ENCODE measurements around the gene AUTS2.

The AUTS2 gene

DNA sequence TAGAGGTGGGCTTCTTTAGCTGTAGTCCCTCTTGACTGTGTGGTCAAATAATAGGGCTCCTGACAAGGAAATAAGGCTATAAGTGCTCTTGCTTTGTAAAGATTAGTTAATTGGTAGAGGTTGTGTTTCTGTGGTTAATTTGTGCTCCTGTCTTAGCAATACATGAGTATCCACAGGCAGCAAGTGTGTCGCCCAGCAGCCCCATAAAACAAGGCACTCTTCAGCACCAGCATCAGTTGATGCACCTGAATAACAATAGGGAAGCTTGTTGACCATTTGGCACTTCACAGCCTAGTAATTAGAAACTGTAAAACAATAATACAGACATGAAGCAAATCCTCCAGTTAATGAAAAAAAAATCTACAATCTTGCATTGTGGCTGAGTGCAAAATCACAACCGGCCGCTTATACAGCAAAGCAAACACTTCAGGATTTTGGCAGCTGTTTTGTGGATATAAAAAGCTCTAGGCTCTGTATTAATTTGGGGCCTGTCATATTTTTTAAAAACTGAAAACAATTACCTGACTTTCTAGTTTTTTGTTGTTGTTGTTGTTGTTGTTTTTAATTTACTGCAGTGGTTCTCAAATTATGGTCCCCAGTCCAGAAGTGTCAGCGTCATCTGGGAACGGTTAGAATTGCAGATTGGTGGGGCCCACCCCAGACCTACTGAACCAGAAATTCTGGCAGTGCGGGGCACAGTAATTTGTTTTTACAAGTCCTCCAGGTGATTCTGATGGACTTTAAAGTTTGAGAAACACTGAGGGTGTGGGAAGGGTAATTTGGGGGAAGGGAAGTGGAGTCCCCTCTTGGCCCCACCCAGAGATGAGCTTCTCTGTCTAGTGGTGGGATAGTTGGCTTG is 56.8 kb downstream of the AUTS2 start:
- DNase-seq (ENCODE audit: low spot score) (no peak), FAIRE-seq (no peak)

DNA sequence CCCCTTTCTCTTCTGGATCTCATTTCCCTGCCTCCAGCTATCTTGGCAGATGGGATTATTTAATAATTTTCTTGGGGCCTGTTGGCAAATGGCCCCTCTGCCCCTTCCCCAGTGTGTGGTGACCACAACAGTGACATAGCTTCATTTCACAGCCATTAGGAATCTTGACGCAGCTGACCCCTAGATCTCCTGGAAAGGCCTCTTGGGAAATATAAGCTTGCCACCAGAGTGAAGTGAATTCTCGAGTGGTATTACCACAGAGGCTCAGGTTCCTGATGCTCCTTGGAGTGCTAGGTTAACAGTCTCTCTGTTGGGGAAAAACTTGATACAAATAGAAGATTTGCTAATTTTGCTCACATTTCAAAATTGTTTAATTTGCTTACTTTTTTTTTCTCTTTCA is 57.8 kb downstream of the AUTS2 start:
- no peak for FAIRE-seq

DNA sequence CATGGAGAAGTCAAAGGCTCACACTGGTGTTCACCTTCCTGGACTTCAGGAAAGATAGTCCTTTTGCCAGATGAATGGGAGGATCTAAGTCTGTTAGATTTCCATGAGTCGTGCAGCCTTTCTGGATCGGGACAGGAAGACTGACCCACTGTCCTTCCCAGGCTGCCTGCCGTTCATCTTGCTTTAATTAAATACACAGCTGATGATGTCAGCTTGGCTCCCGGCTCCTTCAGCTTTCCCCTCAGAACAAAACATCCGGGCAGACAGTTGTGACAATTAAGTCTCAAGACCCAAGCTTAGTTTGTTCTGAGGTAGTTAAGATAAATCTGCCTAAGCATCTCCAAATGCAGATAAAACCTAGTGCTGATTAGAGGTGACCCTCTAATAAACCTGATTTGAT is 58.6 kb downstream of the AUTS2 start:
- DNase-seq (ENCODE audit: low spot score) = no peak
- FAIRE-seq = no peak

More for the DNA sequence above, 57.8 kb downstream of the AUTS2 start:
- no peak for DNase-seq (ENCODE audit: low spot score)

DNA sequence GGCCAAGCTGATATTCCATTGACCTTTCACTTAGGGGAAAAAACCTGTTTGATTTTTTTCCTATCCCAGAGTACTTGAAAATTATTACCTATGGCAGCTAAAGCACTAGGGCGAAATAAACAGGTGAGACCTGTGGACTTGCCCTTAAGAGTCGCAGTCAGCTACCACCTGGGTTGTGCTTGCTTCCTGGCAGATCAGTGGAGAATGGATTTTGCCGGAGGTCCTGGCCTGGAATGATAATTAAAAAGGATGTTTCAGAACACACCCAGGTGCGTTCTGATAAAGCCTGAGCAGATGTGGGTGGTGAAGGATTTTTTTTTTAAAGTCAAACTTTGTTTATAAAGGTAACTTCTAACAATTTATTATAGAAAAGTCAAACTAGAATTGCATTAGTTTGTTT is 59.1 kb downstream of the AUTS2 start:
- FAIRE-seq (no peak), DNase-seq (ENCODE audit: low spot score) (no peak)

DNA sequence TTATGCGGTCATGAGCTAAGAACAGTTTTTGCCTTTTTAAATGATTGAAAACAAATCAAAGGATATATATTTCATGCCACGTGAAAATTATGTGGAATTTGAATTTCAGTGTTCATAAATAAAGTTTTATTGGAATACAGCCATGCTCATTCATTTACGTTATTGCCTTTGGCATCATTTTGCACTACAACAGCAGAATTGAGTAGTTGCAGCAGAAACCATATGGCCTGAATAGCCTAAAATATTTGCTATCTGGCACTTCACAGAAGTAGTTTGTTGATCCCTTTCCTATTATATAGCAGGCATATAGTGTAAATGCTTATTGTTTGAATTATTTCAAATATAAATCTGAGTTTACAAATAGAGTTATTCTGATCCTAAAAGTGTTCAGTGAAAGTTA is 59.7 kb downstream of the AUTS2 start:
- DNase-seq (ENCODE audit: low spot score) = no peak
- FAIRE-seq = no peak

DNA sequence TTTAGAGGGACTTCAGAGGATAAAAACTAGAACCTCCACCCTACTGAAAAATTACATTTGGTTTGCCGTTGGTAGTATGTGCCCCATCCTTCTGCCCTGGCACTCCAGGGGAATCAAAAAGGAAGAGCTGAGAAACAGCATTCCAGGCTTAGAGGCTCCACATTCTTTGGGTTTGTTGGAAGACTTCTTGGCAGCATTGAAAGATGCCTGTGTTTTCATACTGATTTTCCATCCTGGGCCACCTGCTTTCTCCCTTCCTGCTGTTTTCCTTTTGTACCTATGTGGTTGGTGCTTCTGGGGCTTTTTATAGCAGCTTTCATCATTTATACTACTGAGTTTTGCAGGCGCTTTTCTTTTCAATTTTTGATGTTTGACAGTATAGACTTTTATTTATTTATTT is 61.7 kb downstream of the AUTS2 start:
- FAIRE-seq (no peak), DNase-seq (ENCODE audit: low spot score) (no peak)

DNA sequence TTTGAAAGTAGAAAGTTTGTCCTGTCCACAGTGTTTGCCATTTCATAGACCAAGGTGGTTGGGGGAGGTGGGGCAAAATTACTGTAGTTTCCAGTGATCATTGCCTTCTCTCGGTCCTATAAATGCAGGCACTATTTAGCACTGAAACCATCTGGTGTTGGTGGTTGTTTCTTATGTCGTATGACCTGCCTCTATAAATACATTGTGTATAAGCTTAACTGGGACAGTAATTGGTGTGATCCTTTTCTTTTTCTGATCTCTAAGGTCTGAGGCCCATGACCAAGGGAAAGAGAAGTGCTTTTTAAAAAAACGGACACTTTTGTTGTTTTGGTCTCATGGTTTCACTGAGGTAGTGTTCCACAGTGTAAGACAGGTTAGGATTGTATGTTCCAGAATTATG is 63.1 kb downstream of the AUTS2 start:
- no peak for DNase-seq (ENCODE audit: low spot score)
- no peak for FAIRE-seq

DNA sequence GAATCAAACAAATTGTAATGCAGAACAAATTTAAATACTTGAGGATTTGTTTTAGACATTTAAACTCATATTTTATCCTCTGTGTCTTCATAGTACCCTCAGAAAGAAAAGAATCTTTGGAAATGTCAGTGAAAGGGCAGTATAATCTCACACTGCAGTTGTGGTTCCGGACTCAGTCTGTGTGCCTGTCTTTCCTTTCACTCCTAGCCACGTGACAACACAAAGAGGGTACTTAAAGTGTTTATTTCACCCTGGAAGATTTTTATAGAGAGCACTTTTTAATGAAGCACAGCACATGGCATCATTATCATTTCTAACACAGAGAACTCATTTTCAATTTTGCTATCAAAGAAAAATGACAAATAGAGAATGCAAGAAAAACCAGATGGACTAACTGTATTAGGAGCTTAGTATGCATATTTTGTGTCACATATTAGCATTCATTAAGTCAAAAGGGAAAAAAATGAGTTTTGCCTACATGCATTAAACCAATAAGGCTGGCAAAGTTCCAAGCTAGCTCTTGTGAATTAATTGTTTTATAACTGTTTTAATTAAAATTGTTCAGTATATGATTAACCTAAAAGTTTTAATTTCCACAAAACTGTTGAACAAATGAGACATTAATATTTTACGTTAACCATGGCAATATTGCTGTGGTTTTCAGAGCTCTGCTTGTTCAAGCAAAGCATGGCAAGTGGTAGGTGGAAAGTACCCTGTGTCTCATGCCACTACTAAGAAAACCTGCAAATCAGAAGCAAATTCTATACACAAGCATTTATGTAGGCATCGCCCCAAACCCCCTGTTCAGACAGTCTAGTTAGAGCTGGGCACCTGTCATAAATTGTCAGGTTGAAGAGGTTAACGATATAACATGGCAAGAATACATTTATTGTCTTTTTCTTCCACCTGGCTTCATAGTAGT is 65.9 kb downstream of the AUTS2 start:
- DNase-seq (ENCODE audit: low spot score) (no peak), FAIRE-seq (no peak)

DNA sequence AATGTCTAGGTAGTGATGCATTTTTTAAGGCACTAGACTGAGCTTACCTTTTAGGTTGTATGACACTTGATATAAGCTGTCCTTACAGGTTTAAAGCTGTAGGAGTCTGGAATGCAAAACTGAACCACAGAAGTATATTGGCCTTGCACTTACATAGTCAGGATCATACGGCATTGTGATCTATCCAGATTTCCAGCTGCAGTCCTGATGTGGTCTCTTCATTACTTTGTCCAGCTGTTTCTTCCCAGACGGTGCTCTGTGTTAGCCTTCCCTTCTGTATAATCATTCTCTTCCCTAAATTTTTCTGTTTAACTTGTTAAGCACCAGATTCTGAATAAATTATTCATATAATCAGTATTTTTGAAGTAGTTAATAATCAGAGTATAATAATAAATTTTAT is 67.1 kb downstream of the AUTS2 start:
- FAIRE-seq (no peak), DNase-seq (ENCODE audit: low spot score) (no peak)

DNA sequence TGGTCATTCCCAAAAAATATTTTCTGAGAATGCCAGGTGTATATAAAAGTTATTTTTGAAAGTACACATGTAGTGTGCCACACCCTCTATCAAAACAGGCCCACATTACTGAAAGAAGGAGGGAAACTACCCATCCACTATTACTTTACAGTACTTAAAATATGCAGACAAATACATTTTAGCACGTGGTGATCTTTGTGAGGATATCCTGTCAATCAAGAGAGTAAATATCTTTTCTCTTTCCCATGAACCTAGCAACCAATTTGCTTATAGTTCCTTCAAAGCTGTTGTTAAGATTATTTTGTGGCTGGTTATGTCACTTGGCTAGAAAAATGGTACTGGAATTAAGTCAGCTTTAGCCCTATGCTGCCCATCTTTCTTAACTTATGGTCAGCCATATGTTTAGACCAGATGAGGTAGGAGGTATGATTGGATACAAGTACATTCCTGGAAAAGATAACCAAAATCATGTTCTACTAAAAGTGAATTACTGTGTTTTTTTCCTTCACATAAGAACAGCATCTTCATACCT is 70.1 kb downstream of the AUTS2 start:
- no peak for DNase-seq (ENCODE audit: low spot score)
- FAIRE-seq = no peak

DNA sequence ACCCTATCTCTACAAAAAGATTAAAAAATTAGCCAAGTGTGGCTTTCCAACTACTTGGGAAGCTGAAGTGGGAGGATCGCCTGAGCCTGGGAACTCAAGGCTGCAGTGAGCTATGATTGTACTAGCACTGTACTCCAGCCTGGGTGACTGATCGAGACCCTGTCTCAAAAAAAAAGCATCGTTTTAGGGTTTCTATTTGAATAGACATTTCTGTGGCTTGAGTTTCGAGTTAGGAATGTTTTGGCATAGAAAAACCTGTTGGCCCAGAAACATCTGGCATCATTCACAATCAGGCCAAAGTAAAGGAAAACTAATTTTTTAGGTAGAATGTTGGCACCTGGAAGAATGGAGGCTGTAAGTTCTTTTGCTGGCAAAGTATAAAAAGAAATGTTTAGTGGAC is 72.4 kb downstream of the AUTS2 start:
- FAIRE-seq (no peak), DNase-seq (ENCODE audit: low spot score) (no peak)

DNA sequence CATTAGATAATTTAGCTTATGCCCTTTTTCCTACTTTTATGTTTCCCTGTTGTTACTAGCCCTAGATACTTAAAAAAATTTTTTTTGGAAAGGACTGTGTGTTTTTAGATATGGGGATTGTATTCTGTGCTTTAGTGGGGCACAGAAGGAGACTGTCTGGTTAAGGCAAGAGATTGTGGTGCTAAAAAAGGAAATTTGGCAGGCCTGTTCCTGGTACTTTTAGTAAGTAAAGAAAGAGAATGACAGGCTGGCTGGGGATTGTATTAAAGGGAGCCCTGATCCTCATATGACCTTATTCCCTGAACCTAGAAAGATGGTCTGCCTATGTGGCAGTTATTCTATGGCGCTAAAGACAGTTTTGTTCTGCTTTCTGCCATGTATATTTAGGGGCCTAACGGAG is 74.8 kb downstream of the AUTS2 start:
- no peak for FAIRE-seq
- DNase-seq (ENCODE audit: low spot score) = no peak

DNA sequence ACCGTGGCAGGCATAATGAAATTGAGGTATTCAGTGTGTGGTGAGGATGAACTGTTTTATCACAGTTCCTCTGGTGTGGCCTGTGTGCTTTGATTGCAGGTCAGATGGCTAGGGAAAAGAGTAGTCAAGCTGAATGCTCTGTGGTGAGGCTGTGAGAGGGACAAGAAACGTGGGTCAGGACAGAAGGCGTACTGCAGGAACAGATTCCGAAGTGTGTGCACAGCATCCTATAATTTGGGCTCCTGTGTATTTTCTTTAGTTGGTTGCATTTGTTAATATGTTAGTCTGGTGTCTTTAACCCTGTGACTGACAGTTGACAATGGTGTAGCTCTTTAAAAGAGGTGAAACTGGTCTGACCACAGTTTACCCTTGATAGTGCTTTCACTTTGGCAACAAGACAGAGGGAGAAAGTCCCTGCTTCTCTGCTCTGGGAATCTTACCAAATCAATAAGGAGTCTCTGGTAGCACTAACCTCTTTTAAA is 76.5 kb downstream of the AUTS2 start:
- DNase-seq (ENCODE audit: low spot score) = no peak
- no peak for FAIRE-seq

DNA sequence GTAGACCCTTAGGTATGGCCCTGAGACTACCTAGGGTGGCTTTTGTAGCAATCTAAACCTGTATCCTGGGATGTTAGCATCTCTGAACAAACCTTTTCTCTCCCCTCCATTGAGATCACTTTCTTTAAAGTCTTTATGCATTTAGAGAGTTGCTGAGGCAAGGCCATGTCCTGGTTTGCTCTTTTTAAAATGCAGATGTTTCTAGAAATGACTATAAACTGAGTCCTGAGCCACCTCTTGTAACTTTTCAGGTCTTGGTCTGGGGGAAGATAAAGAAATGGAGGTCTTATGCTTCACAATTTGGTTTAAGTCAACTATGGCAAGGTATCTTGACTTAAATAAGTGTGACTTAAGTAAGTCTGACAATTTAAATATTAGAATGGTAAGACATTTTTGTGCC is 78.0 kb downstream of the AUTS2 start:
- FAIRE-seq (no peak), DNase-seq (ENCODE audit: low spot score) (no peak)

DNA sequence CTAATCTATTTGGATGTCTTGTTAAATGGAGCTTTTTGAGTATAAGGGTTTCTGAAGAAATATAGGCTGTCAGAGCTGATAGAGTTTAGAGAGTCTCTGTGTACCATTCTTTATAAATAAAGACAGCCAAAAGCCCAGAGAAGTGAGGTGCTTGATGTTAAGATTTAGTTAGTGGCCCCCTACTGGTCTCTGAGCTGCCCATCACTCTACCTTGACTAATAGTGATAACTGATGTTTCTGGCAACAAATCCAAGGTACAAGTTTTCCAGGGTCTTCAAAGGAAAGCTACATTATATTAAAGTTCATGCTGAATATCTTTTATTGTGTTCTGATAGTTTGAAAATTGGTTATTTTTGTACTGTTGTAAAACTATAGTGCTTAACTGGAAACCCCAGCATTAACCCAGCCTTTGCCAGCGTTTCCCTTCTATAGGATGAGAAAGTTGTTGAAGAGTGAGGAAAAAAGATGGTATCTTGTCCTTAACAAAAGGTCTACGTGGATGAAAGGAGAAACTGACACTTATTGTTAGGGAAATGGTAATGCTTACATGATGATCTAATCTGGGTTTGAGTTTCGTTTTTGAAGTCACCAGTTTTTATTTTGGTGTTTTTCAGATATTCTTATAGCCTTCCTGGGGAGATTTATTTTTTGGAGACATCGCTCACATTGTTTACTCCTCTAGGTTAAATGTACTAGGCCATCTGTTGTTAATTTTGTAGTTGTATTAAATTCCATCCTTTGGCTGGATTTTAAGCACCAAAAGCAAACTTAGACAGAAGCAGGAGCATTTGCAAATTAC is 79.0 kb downstream of the AUTS2 start:
- DNase-seq (ENCODE audit: low spot score) = no peak
- FAIRE-seq = no peak

DNA sequence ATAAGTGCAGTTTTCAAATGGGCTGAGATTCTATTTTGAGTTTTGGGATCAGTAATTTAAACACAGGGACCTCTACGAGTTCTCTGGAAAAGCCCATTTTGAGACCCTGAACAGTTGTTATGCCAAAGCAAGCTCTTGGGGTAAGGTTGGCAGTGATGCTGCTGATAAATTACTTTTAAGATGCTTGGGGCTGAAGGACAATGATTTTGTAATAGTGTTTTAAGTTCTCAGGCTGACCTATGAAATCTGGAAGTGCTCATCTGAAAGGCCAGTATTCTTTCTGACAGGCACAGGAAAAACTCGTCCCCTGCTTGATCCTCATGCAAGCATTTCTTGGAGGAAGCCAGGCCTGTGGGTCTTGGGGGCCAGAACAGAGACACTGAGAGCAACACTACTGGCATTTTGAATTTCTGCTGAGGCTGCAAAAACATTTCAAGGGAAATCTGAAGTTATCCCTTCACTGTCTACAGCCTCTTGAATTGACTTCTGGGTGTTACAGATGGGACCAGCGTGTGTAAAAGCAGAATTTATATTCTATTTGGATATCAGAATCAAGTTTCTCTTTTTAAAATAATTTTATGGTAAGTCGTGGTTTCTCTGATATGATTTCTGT is 79.7 kb downstream of the AUTS2 start:
- FAIRE-seq (no peak), DNase-seq (ENCODE audit: low spot score) (no peak)

DNA sequence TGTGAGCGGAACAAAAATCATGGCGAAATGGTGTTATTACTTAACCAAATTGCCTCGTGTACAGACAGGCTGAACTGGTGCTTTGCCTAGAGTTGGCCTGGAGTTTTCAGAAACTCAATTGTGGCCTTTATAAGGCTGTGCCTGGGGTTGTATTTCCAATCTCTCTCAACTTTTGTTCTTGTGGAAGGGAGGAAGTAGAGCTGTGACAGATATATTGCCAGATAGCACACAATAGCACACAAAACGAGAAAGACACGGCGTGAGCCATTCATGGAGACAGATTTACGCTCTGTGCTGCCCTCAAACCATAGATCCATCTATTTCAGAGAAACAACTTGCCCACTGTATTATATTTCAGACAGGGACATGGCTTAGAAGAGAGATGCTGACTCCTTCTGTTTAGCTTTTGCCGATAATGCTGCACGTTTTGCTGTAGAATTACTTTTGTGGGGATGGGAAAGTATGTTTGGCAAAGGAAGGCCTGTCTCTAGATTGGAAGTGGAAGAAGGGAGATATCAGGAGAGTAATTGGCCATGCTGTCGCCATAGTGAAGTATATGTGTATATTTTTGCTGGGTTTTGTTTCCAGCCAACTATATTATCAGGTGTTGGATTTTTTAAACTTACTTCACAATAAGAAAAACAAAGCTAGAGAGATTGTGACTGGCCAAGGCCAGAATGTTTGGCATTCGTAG is 80.4 kb downstream of the AUTS2 start:
- DNase-seq (ENCODE audit: low spot score) = no peak
- no peak for FAIRE-seq

DNA sequence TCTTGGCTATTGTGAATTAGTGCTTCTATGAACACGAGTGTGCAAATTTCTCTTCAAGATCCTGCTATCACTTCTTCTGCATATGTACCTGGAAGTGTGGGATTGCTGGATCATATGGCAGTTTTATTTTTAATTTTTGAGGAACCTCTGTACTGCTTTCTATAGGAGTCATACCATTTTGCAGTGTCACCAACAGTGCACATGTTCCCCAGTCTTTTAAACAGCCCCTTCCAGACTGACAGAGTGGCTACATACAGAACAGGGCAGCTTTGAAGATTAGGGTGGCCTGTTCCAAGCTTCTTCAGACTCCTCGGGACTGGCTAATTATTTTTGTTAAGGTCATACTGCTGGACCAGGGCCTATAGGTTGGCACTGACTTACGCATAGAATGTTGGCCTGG is 82.9 kb downstream of the AUTS2 start:
- FAIRE-seq (no peak), DNase-seq (ENCODE audit: low spot score) (no peak)

DNA sequence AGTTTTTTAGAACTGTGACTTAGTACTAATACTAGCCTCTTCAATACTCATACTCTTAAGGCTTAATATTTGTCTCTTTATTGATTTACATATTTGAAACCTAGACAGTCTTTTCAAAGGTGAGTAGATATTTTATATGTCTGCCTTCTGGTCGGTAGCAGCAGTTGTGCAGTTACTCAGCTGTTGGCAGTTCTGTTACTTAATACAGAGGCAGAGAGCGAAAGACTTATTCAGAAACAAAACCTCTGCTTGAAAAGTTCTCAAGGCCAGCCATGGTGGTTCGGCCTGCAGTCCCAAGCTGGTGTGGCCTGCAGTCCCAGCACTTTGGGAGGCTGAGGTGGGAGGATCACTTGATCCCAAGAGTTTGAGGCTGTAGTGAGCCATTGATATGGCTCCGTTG is 84.2 kb downstream of the AUTS2 start:
- DNase-seq (ENCODE audit: low spot score) (no peak), FAIRE-seq (no peak)

DNA sequence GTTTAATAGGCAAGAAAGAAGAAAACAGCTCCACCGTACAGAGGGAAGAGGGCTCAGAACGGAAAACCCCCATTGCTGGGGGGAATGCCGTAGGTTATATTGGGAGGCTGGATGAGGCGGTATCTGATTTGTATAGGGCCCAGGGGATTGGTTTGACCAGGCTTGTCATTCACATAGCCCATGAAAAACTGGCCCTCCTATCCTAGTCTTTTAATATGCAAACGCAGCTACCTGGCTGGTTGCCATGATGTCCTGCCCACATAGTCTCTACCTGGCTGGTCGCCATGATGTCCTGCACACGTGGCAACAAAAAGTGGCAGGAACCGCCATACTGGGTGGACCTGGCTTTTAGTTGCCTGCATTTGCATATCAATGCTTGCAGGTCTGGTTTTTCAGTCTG is 84.7 kb downstream of the AUTS2 start:
- DNase-seq (ENCODE audit: low spot score) (no peak), FAIRE-seq (no peak)
